Endodermal cell (in vitro differentiated cells): ENCODE data around the gene KNL1. TPM values are rescaled to one million over a fixed set of nuclear protein-coding genes. Genes with fewer than 3 reads are reported as not detected.
"Not testable (repeated sequence)": the region's sequence is repeated elsewhere in the genome, so short reads cannot be mapped to it uniquely, and the experiment has no call there.

ENCODE experiments used
- DNase-seq: peaks from one replicate; pipeline ENCODE4 v3.0.0-alpha.2; 2017
- H3K27ac ChIP-seq: 2 replicates; pipeline ENCODE4 v1.5.1; 2013; ENCODE audit warnings: mild to moderate bottlenecking, low read depth, low read length, moderate library complexity
- H3K27me3 ChIP-seq: 2 replicates; pipeline ENCODE4 v1.6.1; 2013; ENCODE audit warnings: mild to moderate bottlenecking, low read length, moderate library complexity; ENCODE audit not compliant: insufficient read depth, control insufficient read depth, poor library complexity, severe bottlenecking
- H3K36me3 ChIP-seq: 2 replicates; pipeline ENCODE4 v1.7.0; 2013; ENCODE audit warnings: mild to moderate bottlenecking, low read length, moderate library complexity; ENCODE audit not compliant: control insufficient read depth, insufficient read depth
- H3K4me1 ChIP-seq: one replicate; pipeline ENCODE4 v1.7.0; 2013; ENCODE audit warnings: low read length; ENCODE audit not compliant: control insufficient read depth, insufficient read depth
- H3K4me3 ChIP-seq: 2 replicates; pipeline ENCODE4 v1.5.1; 2013; ENCODE audit warnings: mild to moderate bottlenecking, low read length, moderate library complexity
- H3K9ac ChIP-seq: 2 replicates; pipeline ENCODE4 v1.6.1; 2013; ENCODE audit warnings: mild to moderate bottlenecking, low read length, moderate library complexity; ENCODE audit not compliant: poor library complexity, severe bottlenecking; ENCODE audit errors: extremely low read depth
- H3K9me3 ChIP-seq: 2 replicates; pipeline ENCODE4 v1.6.1; 2013; ENCODE audit warnings: mild to moderate bottlenecking, low read length, moderate library complexity; ENCODE audit not compliant: control insufficient read depth
- H3K27ac Mint-ChIP-seq: 2 replicates; pipeline ENCODE4 v1.8.0; 2020; ENCODE audit warnings: mixed read lengths
- H3K27me3 Mint-ChIP-seq: 2 replicates; pipeline ENCODE4 v1.8.0; 2021; ENCODE audit warnings: mild to moderate bottlenecking, mixed read lengths; ENCODE audit not compliant: insufficient read depth
- H3K36me3 Mint-ChIP-seq: 2 replicates; pipeline ENCODE4 v1.8.0; 2020; ENCODE audit warnings: low read depth, mixed read lengths
- H3K4me1 Mint-ChIP-seq: 2 replicates; pipeline ENCODE4 v1.8.0; 2020; ENCODE audit warnings: mixed read lengths
- H3K4me3 Mint-ChIP-seq: 2 replicates; pipeline ENCODE4 v1.8.0; 2020; ENCODE audit warnings: mild to moderate bottlenecking, moderate library complexity, mixed read lengths
- H3K9me3 Mint-ChIP-seq: 2 replicates; pipeline ENCODE4 v1.8.0; 2020; ENCODE audit warnings: mild to moderate bottlenecking, mixed read lengths
- WGBS, 2 experiments: methylation state at CpG; one replicate each; pipeline versions ENCODE4 v1.1.5 to v1.1.7; 2013; ENCODE audit warnings: missing lambda C conversion rate in 2 of 2, mixed read lengths in 1 of 2; ENCODE audit not compliant: insufficient coverage in 1 of 2, insufficient read length in 1 of 2; 5-methylcytosine and 5-hydroxymethylcytosine counted together
- total RNA-seq, 2 donors: library from RNA; stranded (reverse); fragmentation: NEBNext Ultra II Directional in 1 of 2; extraction: Animal tissue kit (Norgen Biotek cat#: 25700) in 1 of 2; gene quantifications; 2 replicates in 1 of 2; 3 replicates in 1 of 2; pipeline ENCODE4 v1.2.1, GENCODE V29; 2021
- TF ChIP-seq, protein P1 (sequence below): fragments of 200-600 bp; sonication (generic); conservative IDR thresholded peaks from 2 replicates; pipeline ENCODE4 v1.5.0; 2021; ENCODE audit warnings: antibody characterized with exemption, mild to moderate bottlenecking

KNL1 gene
- total RNA-seq, 2 donors from 2014 or later: 17.6 to 32.6 TPM

DNA sequence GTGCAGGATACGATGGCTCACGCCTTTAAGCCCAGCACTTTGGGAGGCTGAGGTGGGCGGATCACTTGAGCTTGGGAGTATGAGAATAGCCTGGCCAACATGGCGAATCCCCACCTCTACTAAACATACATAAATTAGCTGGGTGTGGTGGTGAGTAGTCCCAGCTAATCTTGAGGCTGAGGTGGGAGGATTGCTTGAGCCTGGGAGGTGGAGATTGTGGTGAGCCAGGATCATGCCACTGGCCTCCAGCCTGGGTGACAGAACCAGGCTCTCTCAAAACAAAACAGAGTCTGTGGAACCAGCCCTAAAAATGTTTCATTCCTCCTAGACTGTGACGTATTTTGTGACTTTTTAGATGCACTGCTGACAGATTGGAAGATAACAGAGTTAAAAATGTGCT, 66.6 kb downstream of the KNL1 start:
- TF ChIP-seq, protein P1, sequence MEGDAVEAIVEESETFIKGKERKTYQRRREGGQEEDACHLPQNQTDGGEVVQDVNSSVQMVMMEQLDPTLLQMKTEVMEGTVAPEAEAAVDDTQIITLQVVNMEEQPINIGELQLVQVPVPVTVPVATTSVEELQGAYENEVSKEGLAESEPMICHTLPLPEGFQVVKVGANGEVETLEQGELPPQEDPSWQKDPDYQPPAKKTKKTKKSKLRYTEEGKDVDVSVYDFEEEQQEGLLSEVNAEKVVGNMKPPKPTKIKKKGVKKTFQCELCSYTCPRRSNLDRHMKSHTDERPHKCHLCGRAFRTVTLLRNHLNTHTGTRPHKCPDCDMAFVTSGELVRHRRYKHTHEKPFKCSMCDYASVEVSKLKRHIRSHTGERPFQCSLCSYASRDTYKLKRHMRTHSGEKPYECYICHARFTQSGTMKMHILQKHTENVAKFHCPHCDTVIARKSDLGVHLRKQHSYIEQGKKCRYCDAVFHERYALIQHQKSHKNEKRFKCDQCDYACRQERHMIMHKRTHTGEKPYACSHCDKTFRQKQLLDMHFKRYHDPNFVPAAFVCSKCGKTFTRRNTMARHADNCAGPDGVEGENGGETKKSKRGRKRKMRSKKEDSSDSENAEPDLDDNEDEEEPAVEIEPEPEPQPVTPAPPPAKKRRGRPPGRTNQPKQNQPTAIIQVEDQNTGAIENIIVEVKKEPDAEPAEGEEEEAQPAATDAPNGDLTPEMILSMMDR: no peak
- Mint-ChIP-seq H3K4me1 (no peaks in the 10 kb centered on the region), H3K4me3 (no peak overlapping the region), H3K27ac (no peak overlapping the region), H3K36me3 (peaks cover 24% of the 10 kb centered on the region), H3K27me3 (no peaks in the 10 kb centered on the region), H3K9me3 (no peaks in the 10 kb centered on the region)
- DNase-seq: no peak
- Histone ChIP-seq H3K27me3 (no peaks in the 10 kb centered on the region), H3K27ac (no peak overlapping the region), H3K36me3 (peaks cover 26% of the 10 kb centered on the region), H3K4me3 (no peak overlapping the region), H3K9me3 (no peaks in the 10 kb centered on the region), H3K9ac (no peak overlapping the region), H3K4me1 (no peaks in the 10 kb centered on the region)
- WGBS, 2 experiments: 93 to 97% methylated on average over 1 of the region's 5 CpGs

DNA sequence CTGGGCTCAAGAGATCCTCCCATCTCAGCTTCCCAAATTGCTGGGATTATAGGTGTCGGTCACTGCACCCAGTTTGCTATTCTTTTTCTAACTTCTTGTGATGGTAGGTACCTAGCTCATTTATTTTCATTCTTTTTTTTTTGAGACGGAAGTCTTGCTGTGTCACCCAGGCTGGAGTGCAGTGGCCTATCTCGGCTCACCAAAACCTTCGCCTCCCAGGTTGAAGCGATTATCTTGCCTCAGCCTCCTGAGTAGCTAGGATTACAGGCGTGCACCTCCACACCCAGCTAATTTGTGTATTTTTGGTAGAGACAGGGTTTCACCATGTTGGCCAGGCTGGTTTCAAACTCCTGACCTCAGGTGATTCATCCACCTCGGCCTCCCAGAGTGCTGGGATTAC, 70.9 kb downstream of the KNL1 start:
- H3K9me3 Mint-ChIP-seq: peaks cover 3% of the 10 kb centered on the region
- H3K27ac ChIP-seq: no peak overlapping the region
- no peak for DNase-seq
- no peak overlapping the region for H3K9ac ChIP-seq
- H3K27me3 Mint-ChIP-seq: no peaks in the 10 kb centered on the region
- 86 to 96% methylated on average over 4 to 7 of the region's 7 CpGs for WGBS, 2 experiments
- H3K4me3 Mint-ChIP-seq: no peak overlapping the region
- no peak overlapping the region for H3K4me3 ChIP-seq
- no peaks in the 10 kb centered on the region for H3K9me3 ChIP-seq
- peaks cover 16% of the 10 kb centered on the region for H3K36me3 ChIP-seq
- no peaks in the 10 kb centered on the region for H3K4me1 Mint-ChIP-seq
- no peaks in the 10 kb centered on the region for H3K27me3 ChIP-seq
- TF ChIP-seq, protein P1: no peak
- peaks cover 14% of the 10 kb centered on the region for H3K36me3 Mint-ChIP-seq
- H3K4me1 ChIP-seq: no peaks in the 10 kb centered on the region
- H3K27ac Mint-ChIP-seq: no peak overlapping the region

DNA sequence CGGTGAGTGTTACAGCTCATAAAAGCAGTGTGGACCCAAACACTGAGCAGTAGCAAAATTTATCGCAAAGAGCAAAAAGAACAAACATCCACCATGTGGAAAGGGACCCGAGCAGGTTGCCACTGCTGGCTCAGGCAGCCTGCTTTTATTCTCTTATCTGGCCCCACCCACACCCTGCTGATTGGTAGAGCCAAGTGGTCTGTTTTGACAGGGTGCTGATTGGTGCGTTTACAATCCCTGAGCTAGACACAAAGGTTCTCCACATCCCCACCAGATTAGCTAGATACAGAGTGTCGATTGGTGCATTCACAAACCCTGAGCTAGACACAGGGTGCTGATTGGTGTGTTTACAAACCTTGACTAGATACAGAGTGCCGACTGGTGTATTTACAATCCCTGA, 82.2 kb downstream of the KNL1 start:
- 96% methylated on average over 6 of the region's 6 CpGs; no CpG with 5 or more reads in 1 of the 2 experiments for WGBS, 2 experiments
- not testable (repeated sequence) for DNase-seq, H3K9ac ChIP-seq, H3K27me3 ChIP-seq, H3K4me3 Mint-ChIP-seq, H3K27ac Mint-ChIP-seq, H3K4me3 ChIP-seq, H3K4me1 ChIP-seq, H3K4me1 Mint-ChIP-seq, H3K36me3 ChIP-seq, H3K27me3 Mint-ChIP-seq, H3K27ac ChIP-seq, H3K9me3 ChIP-seq, H3K36me3 Mint-ChIP-seq
- peaks cover 22% of the 10 kb centered on the region for H3K9me3 Mint-ChIP-seq

DNA sequence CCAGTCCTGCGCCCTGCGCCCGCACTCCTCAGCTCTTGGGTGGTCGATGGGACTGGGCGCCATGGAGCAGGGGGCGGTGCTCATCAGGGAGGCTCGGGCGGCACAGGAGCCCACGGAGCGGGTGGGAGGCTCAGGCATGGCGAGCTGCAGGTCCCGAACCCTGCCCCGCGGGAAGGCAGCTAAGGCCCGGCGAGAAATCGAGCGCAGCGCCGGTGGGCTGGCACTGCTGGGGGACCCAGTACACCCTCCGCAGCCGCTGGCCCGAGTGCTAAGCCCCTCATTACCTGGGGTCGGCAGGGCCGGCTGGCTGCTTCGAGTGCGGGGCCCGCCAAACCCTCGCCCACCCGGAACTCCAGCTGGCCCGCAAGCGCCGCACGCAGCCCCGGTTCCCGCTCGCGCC, 82.9 kb downstream of the KNL1 start:
- H3K4me3 Mint-ChIP-seq, H3K4me1 Mint-ChIP-seq, H3K27ac ChIP-seq, H3K27me3 Mint-ChIP-seq, DNase-seq, H3K27me3 ChIP-seq, H3K4me3 ChIP-seq, H3K9ac ChIP-seq, H3K4me1 ChIP-seq, H3K9me3 ChIP-seq, H3K36me3 Mint-ChIP-seq, H3K27ac Mint-ChIP-seq, H3K36me3 ChIP-seq: not testable (repeated sequence)
- H3K9me3 Mint-ChIP-seq: peaks cover 22% of the 10 kb centered on the region
- 95 to 96% methylated on average over 7 to 36 of the region's 38 CpGs for WGBS, 2 experiments
